ENCODE data around the gene PUSL1.

PUSL1 gene

GRCh38 chr1:1324084-1324523, 15.7 kb downstream of the PUSL1 start:
- H3K4me3 ChIP-seq (ENCODE audit: insufficient read depth, low read depth, low read length, poor library complexity, severe bottlenecking): peak overlapping the region; percentile 78
- peaks cover 35% of the 10 kb centered on the region for H3K36me3 ChIP-seq (ENCODE audit: control insufficient read depth, insufficient read depth, low read length)
- no peak for DNase-seq
- H3K27ac ChIP-seq (ENCODE audit: insufficient read depth, low read length, poor library complexity, severe bottlenecking): peak overlapping the region; percentile 77
- H3K27me3 ChIP-seq (replicated peaks; ENCODE audit: control insufficient read depth, insufficient read depth, low read length, poor library complexity, severe bottlenecking): no peaks in the 10 kb centered on the region
- peaks cover 34% of the 10 kb centered on the region for H3K4me1 ChIP-seq (ENCODE audit: control insufficient read depth, insufficient read depth, low read length, poor library complexity, severe bottlenecking)
- no peaks in the 10 kb centered on the region for H3K9me3 ChIP-seq (ENCODE audit: control insufficient read depth, low read length)

GRCh38 chr1:1324524-1325287, 16.3 kb downstream of the PUSL1 start, which contains the start of the genes CPTP and INTS11:
Gene CPTP (plus strand): TSS chr1:1324802. CDS start chr1:1326911, 2,109 bp downstream.
Gene INTS11 (minus strand): TSS chr1:1324660. CDS start chr1:1324608, 52 bp downstream.
- H3K36me3 ChIP-seq (ENCODE audit: control insufficient read depth, insufficient read depth, low read length): peaks cover 31% of the 10 kb centered on the region
- peak; percentile 91 to 96 (median 95) for DNase-seq
- peaks cover 34% of the 10 kb centered on the region for H3K4me1 ChIP-seq (ENCODE audit: control insufficient read depth, insufficient read depth, low read length, poor library complexity, severe bottlenecking)

GRCh38 chr1:1325288-1326074, 17.1 kb downstream of the PUSL1 start:
- Histone ChIP-seq H3K27ac (ENCODE audit: insufficient read depth, low read length, poor library complexity, severe bottlenecking) (peak overlapping the region; percentile 72), H3K36me3 (ENCODE audit: control insufficient read depth, insufficient read depth, low read length) (peaks cover 23% of the 10 kb centered on the region), H3K27me3 (replicated peaks; ENCODE audit: control insufficient read depth, insufficient read depth, low read length, poor library complexity, severe bottlenecking) (no peaks in the 10 kb centered on the region), H3K9me3 (ENCODE audit: control insufficient read depth, low read length) (no peaks in the 10 kb centered on the region), H3K4me3 (ENCODE audit: insufficient read depth, low read depth, low read length, poor library complexity, severe bottlenecking) (peak overlapping the region; percentile 78), H3K4me1 (ENCODE audit: control insufficient read depth, insufficient read depth, low read length, poor library complexity, severe bottlenecking) (peaks cover 34% of the 10 kb centered on the region)
- no peak for DNase-seq

More at GRCh38 chr1:1324524-1325287, 16.3 kb downstream of the PUSL1 start, which contains the start of the genes CPTP and INTS11:
- peak within 1 kb of the TSS; percentile 77 for H3K27ac ChIP-seq (ENCODE audit: insufficient read depth, low read length, poor library complexity, severe bottlenecking)
- H3K9me3 ChIP-seq (ENCODE audit: control insufficient read depth, low read length): no peaks in the 10 kb centered on the region
- H3K27me3 ChIP-seq (replicated peaks; ENCODE audit: control insufficient read depth, insufficient read depth, low read length, poor library complexity, severe bottlenecking): no peaks in the 10 kb centered on the region
- H3K4me3 ChIP-seq (ENCODE audit: insufficient read depth, low read depth, low read length, poor library complexity, severe bottlenecking): peak within 1 kb of the TSS; percentile 78

GRCh38 chr1:1326075-1326605, 17.7 kb downstream of the PUSL1 start:
- DNase-seq: no peak
- peaks cover 36% of the 10 kb centered on the region for H3K4me1 ChIP-seq (ENCODE audit: control insufficient read depth, insufficient read depth, low read length, poor library complexity, severe bottlenecking)
- H3K9me3 ChIP-seq (ENCODE audit: control insufficient read depth, low read length): no peaks in the 10 kb centered on the region
- peaks cover 20% of the 10 kb centered on the region for H3K36me3 ChIP-seq (ENCODE audit: control insufficient read depth, insufficient read depth, low read length)
- H3K4me3 ChIP-seq (ENCODE audit: insufficient read depth, low read depth, low read length, poor library complexity, severe bottlenecking): peak overlapping the region; percentile 78
- H3K27me3 ChIP-seq (replicated peaks; ENCODE audit: control insufficient read depth, insufficient read depth, low read length, poor library complexity, severe bottlenecking): no peaks in the 10 kb centered on the region
- no peak overlapping the region for H3K27ac ChIP-seq (ENCODE audit: insufficient read depth, low read length, poor library complexity, severe bottlenecking)

- Histone ChIP-seq H3K9me3 (ENCODE audit: control insufficient read depth, low read length) (no peaks in the 10 kb centered on the region), H3K4me3 (ENCODE audit: insufficient read depth, low read depth, low read length, poor library complexity, severe bottlenecking) (no peak overlapping the region), H3K27ac (ENCODE audit: insufficient read depth, low read length, poor library complexity, severe bottlenecking) (no peak overlapping the region), H3K4me1 (ENCODE audit: control insufficient read depth, insufficient read depth, low read length, poor library complexity, severe bottlenecking) (peaks cover 30% of the 10 kb centered on the region), H3K27me3 (replicated peaks; ENCODE audit: control insufficient read depth, insufficient read depth, low read length, poor library complexity, severe bottlenecking) (no peaks in the 10 kb centered on the region), H3K36me3 (ENCODE audit: control insufficient read depth, insufficient read depth, low read length) (peaks cover 17% of the 10 kb centered on the region)
- DNase-seq: no peak
Observed at GRCh38 chr1:1327291-1327690, 18.9 kb downstream of the PUSL1 start.

- no peak overlapping the region for H3K4me3 ChIP-seq (ENCODE audit: insufficient read depth, low read depth, low read length, poor library complexity, severe bottlenecking)
- H3K36me3 ChIP-seq (ENCODE audit: control insufficient read depth, insufficient read depth, low read length): peaks cover 17% of the 10 kb centered on the region
- no peaks in the 10 kb centered on the region for H3K27me3 ChIP-seq (replicated peaks; ENCODE audit: control insufficient read depth, insufficient read depth, low read length, poor library complexity, severe bottlenecking)
- no peaks in the 10 kb centered on the region for H3K9me3 ChIP-seq (ENCODE audit: control insufficient read depth, low read length)
- no peak overlapping the region for H3K27ac ChIP-seq (ENCODE audit: insufficient read depth, low read length, poor library complexity, severe bottlenecking)
- H3K4me1 ChIP-seq (ENCODE audit: control insufficient read depth, insufficient read depth, low read length, poor library complexity, severe bottlenecking): peaks cover 24% of the 10 kb centered on the region
- DNase-seq: no peak
Observed at GRCh38 chr1:1328254-1328653, 19.9 kb downstream of the PUSL1 start.

GRCh38 chr1:1329304-1330210, 21.2 kb downstream of the PUSL1 start:
- Histone ChIP-seq H3K4me1 (ENCODE audit: control insufficient read depth, insufficient read depth, low read length, poor library complexity, severe bottlenecking) (peaks cover 20% of the 10 kb centered on the region), H3K4me3 (ENCODE audit: insufficient read depth, low read depth, low read length, poor library complexity, severe bottlenecking) (no peak overlapping the region), H3K9me3 (ENCODE audit: control insufficient read depth, low read length) (no peaks in the 10 kb centered on the region), H3K27ac (ENCODE audit: insufficient read depth, low read length, poor library complexity, severe bottlenecking) (no peak overlapping the region), H3K36me3 (ENCODE audit: control insufficient read depth, insufficient read depth, low read length) (peaks cover 17% of the 10 kb centered on the region), H3K27me3 (replicated peaks; ENCODE audit: control insufficient read depth, insufficient read depth, low read length, poor library complexity, severe bottlenecking) (no peaks in the 10 kb centered on the region)
- no peak for DNase-seq

- H3K27ac ChIP-seq (ENCODE audit: insufficient read depth, low read length, poor library complexity, severe bottlenecking): no peak overlapping the region
- H3K4me1 ChIP-seq (ENCODE audit: control insufficient read depth, insufficient read depth, low read length, poor library complexity, severe bottlenecking): peaks cover 13% of the 10 kb centered on the region
- H3K4me3 ChIP-seq (ENCODE audit: insufficient read depth, low read depth, low read length, poor library complexity, severe bottlenecking): no peak overlapping the region
Observed at GRCh38 chr1:1330366-1331067, 22.1 kb downstream of the PUSL1 start.

More at GRCh38 chr1:1330366-1331067, 22.1 kb downstream of the PUSL1 start:
- H3K27me3 ChIP-seq (replicated peaks; ENCODE audit: control insufficient read depth, insufficient read depth, low read length, poor library complexity, severe bottlenecking): no peaks in the 10 kb centered on the region
- H3K36me3 ChIP-seq (ENCODE audit: control insufficient read depth, insufficient read depth, low read length): peaks cover 17% of the 10 kb centered on the region
- H3K9me3 ChIP-seq (ENCODE audit: control insufficient read depth, low read length): no peaks in the 10 kb centered on the region
- no peak for DNase-seq

Data from effector memory CD4-positive, alpha-beta T cell (primary cell).